ENCODE results near the gene GASK1A. TPM values are rescaled to one million over a fixed set of nuclear protein-coding genes. Genes with fewer than 3 reads are reported as not detected.

The GASK1A gene
- total RNA-seq, 2 donors from 2014 or later = 8.8 to 16.8 TPM

DNA sequence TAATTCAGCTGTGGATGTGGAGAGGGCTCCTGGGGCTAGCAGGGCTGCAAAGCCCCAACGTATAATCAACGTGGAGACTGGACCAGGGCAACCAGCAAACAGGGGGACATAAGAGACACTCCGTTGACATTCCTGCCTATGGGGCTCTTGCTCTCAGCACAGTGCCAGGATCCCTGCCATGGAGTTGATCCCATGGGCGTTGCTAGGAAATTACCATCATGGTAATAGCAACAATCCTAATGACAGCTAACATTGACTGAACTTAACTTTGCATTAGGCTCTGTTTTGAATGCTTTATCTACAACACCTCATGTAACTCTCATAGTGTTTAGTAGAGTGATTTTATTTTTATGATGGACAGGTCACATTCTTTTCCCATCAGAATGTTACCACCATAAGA, 16.9 kb downstream of the GASK1A start:
- Histone ChIP-seq H3K9me3 (no peaks in the 10 kb centered on the region), H3K4me3 (no peak overlapping the region), H3K27me3 (no peaks in the 10 kb centered on the region), H3K36me3 (replicated peaks in 1 of 2; ENCODE audit: insufficient read depth in 1 of 2, low read depth in 2 of 2) (no peaks in the 10 kb centered on the region), H3K4me1 (peaks cover 21% of the 10 kb centered on the region), H3K27ac (no peak overlapping the region)
- TF ChIP-seq POLR2A (IDR thresholded peaks at IDR 0.05) = no peak
- TF ChIP-seq, protein P1, sequence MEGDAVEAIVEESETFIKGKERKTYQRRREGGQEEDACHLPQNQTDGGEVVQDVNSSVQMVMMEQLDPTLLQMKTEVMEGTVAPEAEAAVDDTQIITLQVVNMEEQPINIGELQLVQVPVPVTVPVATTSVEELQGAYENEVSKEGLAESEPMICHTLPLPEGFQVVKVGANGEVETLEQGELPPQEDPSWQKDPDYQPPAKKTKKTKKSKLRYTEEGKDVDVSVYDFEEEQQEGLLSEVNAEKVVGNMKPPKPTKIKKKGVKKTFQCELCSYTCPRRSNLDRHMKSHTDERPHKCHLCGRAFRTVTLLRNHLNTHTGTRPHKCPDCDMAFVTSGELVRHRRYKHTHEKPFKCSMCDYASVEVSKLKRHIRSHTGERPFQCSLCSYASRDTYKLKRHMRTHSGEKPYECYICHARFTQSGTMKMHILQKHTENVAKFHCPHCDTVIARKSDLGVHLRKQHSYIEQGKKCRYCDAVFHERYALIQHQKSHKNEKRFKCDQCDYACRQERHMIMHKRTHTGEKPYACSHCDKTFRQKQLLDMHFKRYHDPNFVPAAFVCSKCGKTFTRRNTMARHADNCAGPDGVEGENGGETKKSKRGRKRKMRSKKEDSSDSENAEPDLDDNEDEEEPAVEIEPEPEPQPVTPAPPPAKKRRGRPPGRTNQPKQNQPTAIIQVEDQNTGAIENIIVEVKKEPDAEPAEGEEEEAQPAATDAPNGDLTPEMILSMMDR (IDR thresholded peaks at IDR 0.05) = no peak
- DNase-seq = no peak
- no peak for ATAC-seq
- 83 to 89% methylated on average over 4 of the region's 4 CpGs for WGBS, 2 donors
- intact Hi-C loops (cut with DNase I) = no loop called here

DNA sequence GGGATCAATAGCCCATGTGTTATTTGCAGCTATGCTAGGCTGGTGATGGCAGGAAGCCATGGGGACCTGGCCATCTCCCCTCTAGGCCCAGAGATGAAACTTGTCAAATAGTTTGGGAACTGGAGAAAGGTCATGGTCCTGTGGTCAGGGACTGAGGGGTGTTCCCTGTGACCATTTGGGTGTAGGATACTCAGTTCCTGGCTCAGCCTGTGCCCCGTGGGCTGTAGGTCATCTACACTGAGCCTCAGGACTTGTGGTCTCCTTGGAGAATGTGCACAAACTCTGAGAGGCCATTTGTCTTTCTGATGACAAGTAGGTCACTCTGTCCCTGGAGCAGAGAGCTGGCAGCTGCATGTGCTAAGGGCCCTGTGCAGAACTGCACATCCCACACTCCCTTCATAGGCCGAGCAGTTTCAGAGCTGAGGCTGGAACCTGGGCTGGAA, 17.5 kb downstream of the GASK1A start:
- H3K9me3 ChIP-seq = no peaks in the 10 kb centered on the region
- H3K27ac ChIP-seq = no peak overlapping the region
- no peaks in the 10 kb centered on the region for H3K27me3 ChIP-seq
- TF ChIP-seq, protein P1 (IDR thresholded peaks at IDR 0.05) = no peak
- TF ChIP-seq POLR2A (IDR thresholded peaks at IDR 0.05) = no peak
- H3K4me3 ChIP-seq = no peak overlapping the region
- ATAC-seq (peak; percentile 49), DNase-seq (peak; percentile 25 to 70 (median 46))
- intact Hi-C loops (cut with DNase I) = no loop called here
- peaks cover 27% of the 10 kb centered on the region for H3K4me1 ChIP-seq
- 58 to 65% methylated on average over 2 of the region's 2 CpGs for WGBS, 2 donors
- no peaks in the 10 kb centered on the region for H3K36me3 ChIP-seq (replicated peaks in 1 of 2; ENCODE audit: insufficient read depth in 1 of 2, low read depth in 2 of 2)

DNA sequence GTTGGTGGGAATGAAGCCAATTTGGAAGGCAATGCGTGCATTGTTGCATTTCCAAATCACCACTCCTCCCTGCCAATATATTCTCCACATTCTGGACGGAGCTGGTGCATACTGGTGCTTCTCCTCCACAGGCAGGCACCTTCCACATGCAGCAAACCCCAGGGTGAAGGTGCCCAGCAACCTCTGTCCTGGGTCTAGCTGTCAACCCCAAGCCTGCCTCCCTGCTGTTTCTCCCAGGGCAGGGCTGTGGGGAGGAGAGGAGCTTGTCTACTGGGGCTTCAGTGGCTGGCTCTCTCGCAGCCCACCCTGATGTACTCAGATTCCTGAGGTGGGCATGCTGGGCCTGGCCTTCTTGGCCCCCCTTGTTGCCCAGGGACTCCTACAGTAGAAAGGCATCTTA, 20.1 kb downstream of the GASK1A start:
- H3K36me3 ChIP-seq (replicated peaks in 1 of 2; ENCODE audit: insufficient read depth in 1 of 2, low read depth in 2 of 2) = no peaks in the 10 kb centered on the region
- peak overlapping the region in 1 of 4 donors; percentile 27 for H3K27ac ChIP-seq
- no peaks in the 10 kb centered on the region for H3K9me3 ChIP-seq
- no peaks in the 10 kb centered on the region for H3K27me3 ChIP-seq
- intact Hi-C loops (cut with DNase I) = no loop called here
- TF ChIP-seq, protein P1 (IDR thresholded peaks at IDR 0.05) = no peak
- TF ChIP-seq POLR2A (IDR thresholded peaks at IDR 0.05) = no peak
- H3K4me1 ChIP-seq = peaks cover 32% of the 10 kb centered on the region
- WGBS, 2 donors = 70 to 77% methylated on average over 3 of the region's 3 CpGs
- H3K4me3 ChIP-seq = no peak overlapping the region
- DNase-seq = no peak
- no peak for ATAC-seq

DNA sequence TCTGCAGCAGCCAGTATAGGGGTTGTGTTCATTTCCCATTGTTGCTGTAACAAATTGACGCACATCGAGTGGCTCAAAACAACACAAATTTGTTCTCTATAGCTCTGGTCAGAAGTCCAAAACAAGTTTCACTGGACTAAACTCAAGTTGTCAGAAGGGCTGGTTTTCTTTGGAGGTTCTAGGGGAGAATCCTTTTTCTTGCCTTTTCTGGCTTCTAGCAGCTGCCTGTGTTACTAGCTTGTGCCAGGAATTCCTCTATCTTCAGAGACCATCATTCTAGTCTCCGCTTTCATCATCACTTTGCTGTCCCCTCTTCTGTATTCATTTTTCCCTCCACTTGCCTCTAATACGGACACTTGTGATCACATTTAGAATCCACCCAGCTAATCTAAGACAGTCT, 20.5 kb downstream of the GASK1A start:
- intact Hi-C loops (cut with DNase I) = no loop called here
- H3K36me3 ChIP-seq (replicated peaks in 1 of 2; ENCODE audit: insufficient read depth in 1 of 2, low read depth in 2 of 2) = no peaks in the 10 kb centered on the region
- H3K4me3 ChIP-seq = no peak overlapping the region
- H3K4me1 ChIP-seq = peaks cover 32% of the 10 kb centered on the region
- no peak for ATAC-seq
- H3K27ac ChIP-seq = peak overlapping the region in 1 of 4 donors; percentile 49
- H3K9me3 ChIP-seq = no peaks in the 10 kb centered on the region
- H3K27me3 ChIP-seq = no peaks in the 10 kb centered on the region
- TF ChIP-seq, protein P1 (IDR thresholded peaks at IDR 0.05) = no peak
- no peak for TF ChIP-seq POLR2A (IDR thresholded peaks at IDR 0.05)
- DNase-seq = no peak
- 84 to 90% methylated on average over 4 of the region's 4 CpGs for WGBS, 2 donors

DNA sequence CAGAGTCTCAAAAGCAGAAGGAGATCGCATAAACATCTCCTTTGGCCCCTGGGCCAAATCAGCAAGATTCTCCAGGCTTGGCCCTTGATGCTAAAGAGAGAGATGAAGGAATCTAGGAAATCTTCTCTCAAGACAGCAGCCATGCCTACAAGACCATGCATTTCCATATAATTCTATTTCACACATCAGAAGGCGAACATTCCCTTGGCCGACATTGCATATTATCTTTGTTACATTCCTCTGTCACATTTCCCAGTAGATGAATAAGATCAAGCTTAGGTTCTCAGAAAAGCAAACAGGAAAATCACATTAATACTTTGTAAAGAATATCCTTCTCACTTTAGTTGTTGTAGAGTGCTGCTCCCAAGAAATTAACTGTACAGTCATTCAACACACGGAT, 21.3 kb downstream of the GASK1A start:
- intact Hi-C loops (cut with DNase I) = no loop called here
- H3K36me3 ChIP-seq (replicated peaks in 1 of 2; ENCODE audit: insufficient read depth in 1 of 2, low read depth in 2 of 2) = no peaks in the 10 kb centered on the region
- peak overlapping the region in 3 of 4 donors; percentile 49 to 68 (median 61) for H3K27ac ChIP-seq
- whole genome bisulfite sequencing, 2 donors = 81 to 82% methylated on average over 4 of the region's 4 CpGs
- no peak overlapping the region for H3K4me3 ChIP-seq
- no peaks in the 10 kb centered on the region for H3K27me3 ChIP-seq
- TF ChIP-seq POLR2A (IDR thresholded peaks at IDR 0.05) = no peak
- TF ChIP-seq, protein P1 (IDR thresholded peaks at IDR 0.05) = no peak
- no peaks in the 10 kb centered on the region for H3K9me3 ChIP-seq
- DNase-seq (no peak), ATAC-seq (no peak)
- H3K4me1 ChIP-seq = peaks cover 32% of the 10 kb centered on the region

Measured in body of pancreas (tissue), 4 donors.